ENCODE measurements around the gene NEDD4.
"Not testable (repeated sequence)": the region's sequence is repeated elsewhere in the genome, so short reads cannot be mapped to it uniquely, and the experiment has no call there.

- TF ChIP-seq, protein P1, sequence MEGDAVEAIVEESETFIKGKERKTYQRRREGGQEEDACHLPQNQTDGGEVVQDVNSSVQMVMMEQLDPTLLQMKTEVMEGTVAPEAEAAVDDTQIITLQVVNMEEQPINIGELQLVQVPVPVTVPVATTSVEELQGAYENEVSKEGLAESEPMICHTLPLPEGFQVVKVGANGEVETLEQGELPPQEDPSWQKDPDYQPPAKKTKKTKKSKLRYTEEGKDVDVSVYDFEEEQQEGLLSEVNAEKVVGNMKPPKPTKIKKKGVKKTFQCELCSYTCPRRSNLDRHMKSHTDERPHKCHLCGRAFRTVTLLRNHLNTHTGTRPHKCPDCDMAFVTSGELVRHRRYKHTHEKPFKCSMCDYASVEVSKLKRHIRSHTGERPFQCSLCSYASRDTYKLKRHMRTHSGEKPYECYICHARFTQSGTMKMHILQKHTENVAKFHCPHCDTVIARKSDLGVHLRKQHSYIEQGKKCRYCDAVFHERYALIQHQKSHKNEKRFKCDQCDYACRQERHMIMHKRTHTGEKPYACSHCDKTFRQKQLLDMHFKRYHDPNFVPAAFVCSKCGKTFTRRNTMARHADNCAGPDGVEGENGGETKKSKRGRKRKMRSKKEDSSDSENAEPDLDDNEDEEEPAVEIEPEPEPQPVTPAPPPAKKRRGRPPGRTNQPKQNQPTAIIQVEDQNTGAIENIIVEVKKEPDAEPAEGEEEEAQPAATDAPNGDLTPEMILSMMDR (IDR thresholded peaks at IDR 0.05), result not testable (repeated sequence)
- TF ChIP-seq POLR2A, EP300 (IDR thresholded peaks at IDR 0.05): not testable (repeated sequence)
Measured at GRCh38 chr15:56006371-56006770, 13.0 kb upstream of the NEDD4 start.
